SH-SY5Y (cell line): Measurements from ENCODE around the gene KIAA1217.
A peak's percentile ranks its signal among the peaks of the same experiment; 100 is the strongest.

Experiments
- GATA2 ChIP-seq: IDR thresholded peaks from 2 replicates; pipeline ENCODE4 v1.6.1; 2011; ENCODE audit warnings: mild to moderate bottlenecking, low read depth, low read length
- GATA3 ChIP-seq: IDR thresholded peaks from 2 replicates; pipeline ENCODE4 v1.6.1; 2011; ENCODE audit warnings: low read depth, mild to moderate bottlenecking, low read length, moderate library complexity

The KIAA1217 gene

DNA sequence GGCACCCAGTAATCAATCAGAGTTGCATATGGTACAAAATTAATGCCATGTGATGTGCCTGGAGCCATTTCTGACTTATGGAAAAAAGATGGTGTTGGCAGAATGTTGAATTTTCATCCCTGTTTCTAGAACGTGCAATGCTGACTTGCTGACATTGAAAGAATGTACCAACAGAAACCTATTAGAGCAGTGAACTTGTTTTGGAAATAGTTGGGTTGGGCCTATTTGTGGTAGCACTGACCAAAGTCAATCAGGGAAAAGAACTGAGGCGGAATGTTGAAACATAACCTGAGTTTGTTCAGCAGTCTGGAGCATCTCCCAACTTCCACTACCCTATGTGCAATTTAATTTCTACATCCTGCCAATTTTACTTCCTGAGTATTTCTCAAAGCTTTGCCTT is 11.7 kb upstream of the KIAA1217 start:
- TF ChIP-seq GATA2 (no peak), GATA3 (no peak)

DNA sequence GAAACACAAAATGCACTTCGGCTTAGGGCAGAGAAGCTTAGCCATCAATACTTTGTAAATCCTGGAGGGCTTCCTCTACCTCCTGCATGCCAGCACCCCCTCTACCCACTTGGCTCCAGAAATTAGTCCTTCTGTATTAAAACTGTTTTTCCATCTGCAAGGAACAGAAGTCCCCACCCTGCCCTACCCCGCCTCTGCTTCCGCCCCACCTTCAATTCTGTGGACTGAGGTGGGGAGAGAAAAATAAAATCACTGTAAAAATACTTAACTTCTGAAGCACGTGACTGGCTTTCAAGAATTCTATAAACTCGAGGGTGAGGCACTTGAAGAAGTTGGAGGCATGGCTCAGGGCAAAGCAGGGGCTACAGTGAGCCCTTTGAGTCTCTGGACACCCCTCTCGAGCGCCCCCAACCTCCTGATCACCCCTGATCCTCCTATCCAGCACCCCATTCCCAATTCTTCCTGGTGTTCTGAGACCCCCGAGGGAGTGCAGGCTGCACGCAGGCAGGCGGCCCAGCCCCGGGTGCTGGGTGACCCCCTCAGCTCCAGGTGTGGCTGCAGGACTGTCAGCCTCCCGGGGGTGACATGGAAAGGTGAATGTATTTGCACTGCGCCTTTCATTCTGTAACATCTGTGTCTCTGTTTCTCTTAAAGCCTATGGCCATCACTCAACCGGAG is 7.3 kb upstream of the KIAA1217 start:
- no peak for TF ChIP-seq GATA3
- no peak for TF ChIP-seq GATA2

DNA sequence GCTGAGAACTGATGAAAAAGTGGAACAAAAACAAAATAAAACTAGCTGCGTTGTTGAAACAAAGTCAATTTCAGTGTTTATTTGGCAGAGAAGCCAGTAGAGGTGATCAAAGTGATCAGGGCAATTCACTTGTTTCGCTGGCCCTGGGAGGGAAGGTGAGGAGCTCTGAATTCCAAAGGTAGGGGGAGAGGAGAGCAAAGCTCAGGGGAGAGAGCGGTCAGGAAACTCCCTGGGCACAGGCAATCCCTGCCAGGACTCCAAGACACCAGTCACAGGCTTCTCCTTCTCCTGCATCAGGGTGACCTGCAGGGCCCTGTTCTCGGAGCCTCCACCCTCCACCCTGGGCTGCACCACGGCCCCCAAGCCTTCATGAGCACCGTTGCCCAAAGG is 6.8 kb upstream of the KIAA1217 start:
- TF ChIP-seq GATA3 (no peak), GATA2 (no peak)

DNA sequence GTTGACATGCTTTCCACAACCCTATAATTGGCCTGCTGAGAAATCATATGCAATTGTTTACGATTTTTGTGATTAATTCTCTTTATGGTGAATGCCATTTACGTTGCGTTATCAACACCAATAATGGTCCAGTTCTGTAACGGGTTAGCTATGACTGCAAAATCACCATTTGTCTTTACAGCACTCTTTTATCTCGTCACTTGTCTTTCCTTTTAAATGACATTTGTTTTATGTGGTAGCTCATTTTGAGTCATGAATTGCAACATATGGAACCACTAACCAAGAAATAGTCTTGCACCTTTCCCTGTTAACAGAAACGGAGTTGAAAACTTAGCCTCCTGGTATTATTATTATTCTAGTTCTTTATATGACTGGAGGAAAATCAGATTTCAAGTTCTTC is 3.1 kb upstream of the KIAA1217 start:
- TF ChIP-seq GATA3 (no peak), GATA2 (no peak)

DNA sequence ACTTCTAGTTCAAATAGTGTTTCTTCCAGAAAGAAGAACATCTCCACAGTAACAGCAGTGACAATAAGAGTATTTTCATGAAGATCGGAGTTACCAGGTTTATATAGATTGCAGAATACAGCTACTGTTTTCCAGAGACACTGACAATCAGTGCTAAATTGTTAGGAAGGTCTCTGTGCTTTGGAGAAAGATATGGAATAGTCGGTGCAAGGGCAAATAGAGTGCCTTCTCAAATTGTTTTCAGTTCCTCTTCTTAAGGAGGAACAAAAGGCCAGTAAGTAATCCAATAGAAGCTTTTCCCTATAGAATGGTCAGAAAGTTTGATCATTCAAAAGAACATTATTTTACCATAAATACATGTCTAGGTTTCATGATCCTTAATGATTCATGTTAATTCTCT is 2.6 kb upstream of the KIAA1217 start:
- TF ChIP-seq GATA2 (no peak), GATA3 (no peak)

DNA sequence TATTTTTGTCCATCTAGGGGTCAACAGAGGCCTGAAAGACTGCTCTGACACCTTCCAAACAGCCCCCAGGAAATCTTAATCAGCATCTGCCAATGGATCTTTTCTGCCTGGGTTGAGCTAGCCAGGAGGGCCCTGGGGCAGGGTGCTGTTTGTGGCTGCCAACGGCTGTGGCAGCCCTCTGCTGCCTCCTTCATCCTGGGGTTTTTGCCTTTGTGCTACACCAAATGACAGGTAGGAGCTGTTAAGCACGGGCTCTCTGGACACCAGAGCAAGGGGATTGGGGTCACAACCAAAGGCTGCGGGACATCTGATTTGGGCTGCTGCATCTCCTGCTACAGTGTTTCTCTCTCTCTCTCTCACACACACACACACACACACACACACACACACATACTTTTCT is 2.0 kb upstream of the KIAA1217 start:
- TF ChIP-seq GATA3: no peak
- TF ChIP-seq GATA2: no peak

DNA sequence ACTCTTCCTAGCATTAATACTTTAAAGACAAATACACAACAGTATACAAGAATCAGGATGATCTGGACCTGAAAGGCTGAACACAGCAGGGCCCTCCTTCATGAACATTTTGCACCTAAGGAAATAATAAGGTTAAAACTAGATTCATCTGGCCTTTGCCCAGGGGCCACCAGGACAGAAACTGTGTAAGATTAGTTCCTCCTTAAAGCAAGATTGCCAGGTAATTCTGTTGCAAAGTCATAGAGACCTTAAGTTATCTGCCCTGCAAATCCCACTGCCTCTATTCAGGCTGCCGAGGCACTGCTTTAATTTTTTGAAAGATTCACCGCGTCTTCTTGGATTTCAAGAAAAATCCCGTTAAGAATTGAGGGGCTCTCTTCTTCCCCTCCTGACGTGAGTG is 1.6 kb upstream of the KIAA1217 start:
- TF ChIP-seq GATA3 (no peak), GATA2 (no peak)

DNA sequence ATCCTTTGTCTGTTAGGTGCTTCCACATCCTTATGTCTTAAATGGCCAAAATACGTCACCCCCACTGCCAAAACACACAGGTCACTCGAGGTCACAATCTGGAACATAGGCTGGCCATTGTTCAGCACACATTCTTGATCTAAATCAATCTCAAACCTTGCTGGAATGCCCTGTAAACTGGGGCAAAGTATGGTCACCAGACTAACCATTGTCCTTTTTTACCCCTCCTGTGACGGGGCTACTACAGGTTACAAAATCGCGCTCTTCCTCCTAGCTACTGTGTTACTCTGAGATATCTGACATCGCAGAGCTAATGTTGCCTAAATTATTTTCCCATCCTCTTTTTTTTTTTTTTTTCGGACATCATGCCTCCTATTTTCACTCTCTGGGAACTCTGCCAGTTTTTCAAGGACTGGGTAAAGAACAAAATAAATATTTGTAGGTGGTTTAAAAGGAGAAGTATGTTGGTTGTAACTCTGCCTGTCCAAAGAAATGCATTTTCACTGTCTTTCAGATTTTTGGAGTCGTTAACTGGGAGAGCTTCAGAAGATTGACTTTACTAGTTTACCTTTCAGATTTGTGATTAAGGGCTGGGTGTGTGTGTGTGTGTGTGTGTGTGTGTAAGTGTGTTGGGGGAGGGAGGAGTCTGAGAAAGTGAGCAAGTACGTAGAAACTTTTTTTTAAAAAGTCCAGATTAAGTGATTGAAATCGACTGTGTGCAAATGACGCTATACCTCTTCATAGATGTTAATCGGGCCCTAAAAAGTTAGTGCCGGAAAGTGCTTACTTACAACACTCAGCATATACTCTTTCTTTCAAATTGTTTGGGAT is 942 bp upstream of the KIAA1217 start:
- no peak for TF ChIP-seq GATA2
- TF ChIP-seq GATA3: no peak

DNA sequence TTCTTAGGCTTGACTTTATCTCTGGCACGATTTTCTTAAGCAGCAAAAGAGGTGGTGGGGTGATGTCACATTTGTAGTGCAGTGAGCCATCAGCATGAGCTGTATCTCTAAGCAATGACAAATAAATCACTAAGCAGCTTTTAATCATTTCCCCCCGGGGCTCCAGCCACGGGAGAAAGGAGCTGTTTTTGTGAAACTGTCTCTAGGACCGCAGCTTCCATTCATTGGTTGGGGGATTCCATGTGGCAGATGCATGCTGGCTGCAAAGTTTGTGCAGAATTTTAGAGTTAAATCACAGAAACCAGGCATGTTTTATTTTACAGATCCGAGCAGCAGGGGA is 464 bp downstream of the KIAA1217 start:
- TF ChIP-seq GATA2 (peak; percentile 52; the same call in 1 of the 2 replicates), GATA3 (no peak)

DNA sequence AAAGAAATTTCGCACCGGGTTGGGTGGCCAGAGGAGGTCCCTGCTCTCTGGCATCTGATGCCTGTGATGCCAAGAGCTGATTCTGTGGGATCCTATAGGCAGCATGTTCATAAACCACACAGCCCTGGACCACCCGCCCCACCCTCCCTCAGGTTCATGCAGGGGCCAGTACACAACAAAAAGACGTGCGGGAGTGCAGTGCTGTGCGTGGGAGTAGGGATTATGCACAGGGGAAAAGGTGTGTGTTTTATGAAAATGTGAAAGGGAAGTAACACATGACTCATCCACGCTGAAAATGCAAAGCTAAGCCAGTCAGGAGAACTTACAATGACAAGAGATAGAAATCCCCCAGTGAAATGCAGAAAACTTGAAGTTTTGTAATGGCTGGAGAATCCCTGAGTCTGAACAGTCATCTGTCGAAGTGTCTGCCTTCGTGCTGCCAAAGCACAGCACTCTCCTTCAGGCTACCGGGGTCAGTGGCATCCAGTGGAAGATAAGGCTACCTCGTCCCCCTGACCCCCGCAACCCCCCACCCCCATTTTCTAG is 1.1 kb downstream of the KIAA1217 start:
- TF ChIP-seq GATA3 (no peak), GATA2 (no peak)

DNA sequence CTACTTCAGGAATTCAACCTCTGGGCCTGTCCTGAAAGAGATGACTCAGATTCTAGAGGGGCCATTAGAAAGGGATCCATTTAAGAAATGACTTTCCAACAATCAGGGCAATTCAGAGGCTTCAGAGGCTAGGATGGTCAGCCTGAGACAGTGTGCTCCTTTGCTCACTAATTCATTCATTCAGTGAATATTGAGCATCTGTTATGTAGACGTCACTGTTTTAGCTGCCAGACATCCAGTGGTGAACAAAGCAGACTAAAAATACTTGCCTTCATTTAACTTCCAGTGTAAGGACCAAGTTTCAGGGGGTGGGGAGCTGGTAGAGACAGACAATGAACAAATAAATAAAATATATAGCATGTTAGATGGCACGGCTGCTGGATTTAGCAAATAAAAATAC is 1.6 kb downstream of the KIAA1217 start:
- TF ChIP-seq GATA3 (no peak), GATA2 (no peak)

DNA sequence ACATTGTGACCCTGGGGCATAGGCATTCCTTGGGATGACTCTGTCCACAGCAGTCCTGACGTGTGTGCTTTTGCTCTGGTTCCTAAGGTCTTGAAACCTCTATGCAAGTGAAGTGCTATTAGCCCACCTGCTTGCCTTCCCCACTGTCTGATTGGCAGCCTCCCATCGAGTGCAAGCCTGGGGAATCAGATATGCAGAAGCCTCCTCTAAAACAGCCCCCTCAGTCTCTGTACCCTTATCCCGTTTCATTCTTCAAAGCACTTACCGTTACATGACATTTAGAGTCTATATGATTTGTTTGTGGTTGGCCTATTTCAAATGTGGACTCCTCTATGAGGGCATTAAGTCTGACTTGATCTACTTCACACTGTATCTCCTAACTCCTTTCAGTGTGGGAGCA is 4.3 kb downstream of the KIAA1217 start:
- TF ChIP-seq GATA2: no peak
- TF ChIP-seq GATA3: no peak

DNA sequence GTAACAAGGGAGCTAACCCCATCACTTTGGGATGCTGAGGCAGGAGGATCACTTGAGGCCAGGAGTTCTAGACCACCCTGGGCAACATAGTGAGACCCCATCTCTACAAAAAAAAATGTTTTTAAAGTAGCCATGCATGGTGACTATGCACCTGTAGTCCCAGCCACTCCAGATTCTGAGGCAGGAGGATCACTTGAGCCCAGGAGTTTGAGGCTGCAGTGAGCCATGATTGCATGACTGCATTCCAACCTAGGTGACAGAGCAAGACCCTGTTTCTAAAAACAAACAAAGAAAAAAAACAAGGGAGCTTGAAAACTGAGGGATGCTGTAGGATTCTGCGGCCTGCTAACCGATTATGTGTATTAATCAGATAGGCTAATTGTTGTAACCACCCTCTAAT is 4.9 kb downstream of the KIAA1217 start:
- TF ChIP-seq GATA3: no peak
- TF ChIP-seq GATA2: no peak

DNA sequence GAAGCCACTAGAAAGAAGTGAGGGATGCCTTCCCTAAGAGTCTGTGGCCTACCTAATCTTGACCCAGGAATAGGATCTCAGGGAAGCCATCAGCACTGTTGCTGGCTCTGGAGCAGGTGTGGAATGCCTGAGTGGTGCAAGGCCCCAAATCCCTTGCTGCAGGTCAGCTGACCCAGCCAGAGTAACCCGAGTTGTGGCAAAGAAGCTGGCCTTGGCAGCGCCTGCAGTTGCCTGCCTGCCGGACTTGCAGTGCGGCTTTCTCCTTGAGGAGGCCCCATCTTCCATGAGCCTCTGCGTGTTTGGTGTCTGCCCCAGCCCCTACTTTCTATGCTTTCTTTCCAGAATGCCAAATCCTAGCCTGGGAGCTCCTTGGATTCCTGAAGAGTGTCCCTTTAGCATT is 5.8 kb downstream of the KIAA1217 start:
- no peak for TF ChIP-seq GATA2
- no peak for TF ChIP-seq GATA3

DNA sequence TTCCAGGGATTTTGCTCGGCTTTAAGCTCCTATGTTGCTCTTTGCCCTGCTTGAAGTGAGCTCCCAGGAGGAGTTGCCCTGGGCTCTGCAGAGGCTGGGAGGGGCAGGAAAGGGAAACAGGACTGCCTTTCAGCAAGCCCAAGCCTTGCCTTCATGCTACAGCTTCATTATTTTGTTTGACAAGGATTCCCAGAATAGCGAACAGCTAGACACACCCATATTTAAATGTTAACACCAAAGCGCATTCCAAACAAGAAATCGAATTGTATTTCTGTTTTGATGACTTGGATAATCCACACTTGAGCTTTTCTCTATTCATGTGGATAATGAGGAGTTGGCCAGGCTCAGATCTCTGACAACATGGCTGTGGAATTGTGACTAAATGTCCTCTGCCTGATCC is 6.3 kb downstream of the KIAA1217 start:
- no peak for TF ChIP-seq GATA3
